Measurements from ENCODE around the gene FOXP4. TPM values are rescaled to one million over a fixed set of nuclear protein-coding genes. Genes with fewer than 3 reads are reported as not detected.

FOXP4 gene
- polyA plus RNA-seq, 1 experiment = 1.9 TPM

- ChIA-PET CTCF (interaction anchor here (0.6 to 14.3 kb wide), 13 partner anchors 8 to 221 kb away, joined by 3 to 195 read pairs (median 5); no protein-coding TSS in a partner anchor), POLR2A (no interaction called here)
- Histone ChIP-seq H3K9me3 (ENCODE audit: control insufficient read depth, insufficient read depth, low read length) (no peaks in the 10 kb centered on the region), H3K4me3 (ENCODE audit: low read depth, low read length) (no peak overlapping the region), H3K27me3 (ENCODE audit: control insufficient read depth, insufficient read depth, low read length) (no peaks in the 10 kb centered on the region), H3K27ac (ENCODE audit: low read depth, low read length) (no peak overlapping the region)
- peak; percentile 27 for DNase-seq (ENCODE audit: low read depth, low spot score)
- TF ChIP-seq CTCF (IDR thresholded peaks at IDR 0.05; ENCODE audit: low read depth, low read length) = peak; percentile 93
These were observed 45.8 kb downstream of the FOXP4 start for GRCh38 chr6:41591859-41592502.

- no peak for DNase-seq (ENCODE audit: low read depth, low spot score)
- TF ChIP-seq CTCF (IDR thresholded peaks at IDR 0.05; ENCODE audit: low read depth, low read length) = no peak
- ChIA-PET POLR2A (no interaction called here), CTCF (interaction anchor here (1.6 to 14.3 kb wide), 4 partner anchors 10 to 222 kb away, joined by 4 to 195 read pairs (median 32); no protein-coding TSS in a partner anchor)
- H3K4me3 ChIP-seq (ENCODE audit: low read depth, low read length) = no peak overlapping the region
- H3K9me3 ChIP-seq (ENCODE audit: control insufficient read depth, insufficient read depth, low read length) = no peaks in the 10 kb centered on the region
- no peak overlapping the region for H3K27ac ChIP-seq (ENCODE audit: low read depth, low read length)
- no peaks in the 10 kb centered on the region for H3K27me3 ChIP-seq (ENCODE audit: control insufficient read depth, insufficient read depth, low read length)
These were observed 47.2 kb downstream of the FOXP4 start for GRCh38 chr6:41593406-41593805.

DNA sequence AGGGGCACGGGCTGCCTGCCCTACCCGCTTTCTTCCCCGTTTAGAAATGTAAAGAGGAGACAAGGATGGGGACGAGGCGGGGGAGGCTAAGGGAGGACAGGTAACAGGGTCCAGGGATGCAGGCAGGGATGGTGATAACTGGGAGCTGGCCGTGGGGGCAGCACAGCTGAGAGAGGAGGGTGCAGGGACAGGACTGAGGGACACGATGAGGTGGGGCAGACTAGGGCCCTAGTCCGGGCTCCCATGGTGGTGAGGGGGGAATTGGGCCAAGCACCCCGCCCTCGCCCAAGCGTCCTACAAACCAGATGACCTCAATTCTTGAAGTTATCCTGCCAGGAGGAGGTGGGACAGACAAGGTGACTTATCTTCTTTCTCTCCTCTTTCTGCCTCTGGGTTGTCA lies 47.7 kb downstream of the FOXP4 start:
- POLR2A ChIA-PET = no interaction called here
- Histone ChIP-seq H3K27me3 (ENCODE audit: control insufficient read depth, insufficient read depth, low read length) (no peaks in the 10 kb centered on the region), H3K4me3 (ENCODE audit: low read depth, low read length) (no peak overlapping the region), H3K9me3 (ENCODE audit: control insufficient read depth, insufficient read depth, low read length) (no peaks in the 10 kb centered on the region), H3K27ac (ENCODE audit: low read depth, low read length) (no peak overlapping the region)
- no peak for DNase-seq (ENCODE audit: low read depth, low spot score)
- TF ChIP-seq CTCF (IDR thresholded peaks at IDR 0.05; ENCODE audit: low read depth, low read length) = no peak
- CTCF ChIA-PET = interaction anchor here (1.0 to 14.3 kb wide), 6 partner anchors 9 to 223 kb away, joined by 4 to 195 read pairs (median 13); no protein-coding TSS in a partner anchor

GRCh38 chr6:41594326-41594725 lies 48.1 kb downstream of the FOXP4 start:
- CTCF ChIA-PET = interaction anchor here (1.0 to 14.3 kb wide), 5 partner anchors 9 to 223 kb away, joined by 9 to 195 read pairs (median 17); no protein-coding TSS in a partner anchor
- no peak for TF ChIP-seq CTCF (IDR thresholded peaks at IDR 0.05; ENCODE audit: low read depth, low read length)

GRCh38 chr6:41594766-41595165 lies 48.6 kb downstream of the FOXP4 start:
- Histone ChIP-seq H3K27me3 (ENCODE audit: control insufficient read depth, insufficient read depth, low read length) (no peaks in the 10 kb centered on the region), H3K9me3 (ENCODE audit: control insufficient read depth, insufficient read depth, low read length) (no peaks in the 10 kb centered on the region), H3K27ac (ENCODE audit: low read depth, low read length) (no peak overlapping the region), H3K4me3 (ENCODE audit: low read depth, low read length) (no peak overlapping the region)
- ChIA-PET CTCF (interaction anchor here (0.6 to 14.3 kb wide), 9 partner anchors 8 to 407 kb away, joined by 3 to 195 read pairs (median 9); no protein-coding TSS in a partner anchor), POLR2A (interaction anchor here (0.6 kb wide), 1 partner anchor 87 kb away, joined by 6 read pairs; no protein-coding TSS in a partner anchor)
- TF ChIP-seq CTCF (IDR thresholded peaks at IDR 0.05; ENCODE audit: low read depth, low read length) = no peak
- DNase-seq (ENCODE audit: low read depth, low spot score) = no peak

More at GRCh38 chr6:41594326-41594725, 48.1 kb downstream of the FOXP4 start:
- Histone ChIP-seq H3K27ac (ENCODE audit: low read depth, low read length) (no peak overlapping the region), H3K4me3 (ENCODE audit: low read depth, low read length) (no peak overlapping the region), H3K9me3 (ENCODE audit: control insufficient read depth, insufficient read depth, low read length) (no peaks in the 10 kb centered on the region), H3K27me3 (ENCODE audit: control insufficient read depth, insufficient read depth, low read length) (no peaks in the 10 kb centered on the region)
- no peak for DNase-seq (ENCODE audit: low read depth, low spot score)
- POLR2A ChIA-PET = no interaction called here
